ENCODE results near the gene SELPLG.

DNA sequence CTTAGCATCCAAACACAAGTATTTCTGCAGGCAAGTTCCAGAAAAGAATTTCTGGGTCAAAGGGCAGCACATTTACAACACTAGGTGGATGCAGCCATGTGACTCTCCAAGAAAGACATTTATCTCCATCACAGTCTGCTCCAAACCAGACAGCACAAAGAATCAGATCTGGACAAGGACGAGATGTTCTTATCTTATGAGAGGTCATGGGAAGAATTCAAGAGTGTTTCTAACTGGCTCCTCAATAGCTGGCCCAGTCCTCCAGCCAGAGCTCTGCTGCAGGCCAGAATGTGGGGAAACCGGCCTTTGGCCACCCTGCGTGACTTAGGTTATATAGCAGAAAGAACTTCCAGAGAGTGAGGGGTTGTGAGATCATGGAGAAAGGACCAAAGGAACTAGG, 53.2 kb downstream of the SELPLG start:
- TF ChIP-seq EZH2 (IDR thresholded peaks at IDR 0.05; ENCODE audit: insufficient read depth, poor library complexity, severe bottlenecking) (no peak), EZH2phosphoT487 (IDR thresholded peaks at IDR 0.05; ENCODE audit: insufficient read depth, low read depth) (no peak)

All from GM23248 (cell line).